PC-3 (cell line): ENCODE data around the gene RGS3. TPM values are rescaled to one million over a fixed set of nuclear protein-coding genes. Genes with fewer than 3 reads are reported as not detected.
A peak's percentile ranks its signal among the peaks of the same experiment; 100 is the strongest.

Experiments
- ATAC-seq: fragments of 200-7000 bp; cut with Tn5 transposase; 2 replicates; pipeline ENCODE4 v1.9.1; 2020; ENCODE audit warnings: mild to moderate bottlenecking, moderate library complexity
- BruUV-seq: library from RNA; stranded (reverse); fragments of 400-500 nt; replicated peaks from 2 replicates; lab custom pipeline; 2021; lab: Mats Ljungman, UMichigan
- CTCF ChIA-PET: fragments of 300-600 bp; sonication (Branson Sonifier 250); formaldehyde crosslinking; loops from one replicate; lab custom pipeline; 2022; ENCODE audit warnings: antibody characterized with exemption; lab: Charles Lee
- POLR2A ChIA-PET: fragments of 300-600 bp; sonication (Branson Sonifier 250); formaldehyde crosslinking; loops from one replicate; lab custom pipeline; 2022; ENCODE audit warnings: antibody characterized with exemption; ENCODE audit not compliant: unreplicated experiment; lab: Charles Lee
- DNase-seq: peaks from one replicate; pipeline ENCODE4 v3.0.0-alpha.2; 2015
- H2AFZ ChIP-seq: fragments of 300-600 bp; sonication (generic); 2 replicates; pipeline ENCODE4 v1.6.0; 2016; ENCODE audit warnings: antibody characterized with exemption, low read length
- H3F3A ChIP-seq: fragments of 300-600 bp; sonication (generic); one replicate; pipeline ENCODE4 v1.6.0; 2017; ENCODE audit warnings: antibody characterized with exemption, low read length, control low read depth, mild to moderate bottlenecking; ENCODE audit not compliant: unreplicated experiment
- H3K27ac ChIP-seq: fragments of 300-600 bp; sonication (generic); 2 replicates; pipeline ENCODE4 v1.5.1; 2016; ENCODE audit warnings: mild to moderate bottlenecking, low read length
- H3K27me3 ChIP-seq: fragments of 300-600 bp; sonication (generic); 2 replicates; pipeline ENCODE4 v1.6.1; 2016; ENCODE audit warnings: low read length, mixed read lengths
- H3K36me3 ChIP-seq: fragments of 300-600 bp; sonication (generic); 2 replicates; pipeline ENCODE4 v1.6.1; 2016; ENCODE audit warnings: low read depth, mixed run types, low read length, mixed read lengths
- H3K4me1 ChIP-seq: fragments of 300-600 bp; sonication (generic); 2 replicates; pipeline ENCODE4 v1.5.1; 2016; ENCODE audit warnings: low read length; ENCODE audit not compliant: insufficient read depth
- H3K4me2 ChIP-seq: fragments of 300-600 bp; sonication (generic); 2 replicates; pipeline ENCODE4 v1.6.0; 2016; ENCODE audit warnings: low read length
- H3K4me3 ChIP-seq: fragments of 300-600 bp; sonication (generic); 2 replicates; pipeline ENCODE4 v1.5.1; 2016; ENCODE audit warnings: mild to moderate bottlenecking, low read length, mixed read lengths
- H3K79me2 ChIP-seq: fragments of 300-600 bp; sonication (generic); 2 replicates; pipeline ENCODE4 v1.6.1; 2017; ENCODE audit warnings: low read length, mixed read lengths
- H3K9ac ChIP-seq: fragments of 300-600 bp; sonication (generic); 2 replicates; pipeline ENCODE4 v1.6.0; 2016; ENCODE audit warnings: mild to moderate bottlenecking, low read length
- H3K9me2 ChIP-seq: fragments of 300-600 bp; sonication (generic); replicated peaks from 2 replicates; pipeline ENCODE4 v1.6.1; 2016; ENCODE audit warnings: mixed run types, low read length, mixed read lengths
- H3K9me3 ChIP-seq: fragments of 300-600 bp; sonication (generic); 2 replicates; pipeline ENCODE4 v1.6.1; 2016; ENCODE audit warnings: low read length, mixed read lengths
- H4K20me1 ChIP-seq: fragments of 300-600 bp; sonication (generic); 2 replicates; pipeline ENCODE4 v1.6.1; 2016; ENCODE audit warnings: low read length, mixed read lengths
- EZH2 ChIP-seq: fragments of 300-600 bp; sonication (generic); IDR thresholded peaks from one replicate; pipeline ENCODE4 v1.6.1; 2017; ENCODE audit warnings: antibody characterized with exemption, mild to moderate bottlenecking, low read length; ENCODE audit not compliant: unreplicated experiment
- EZH2phosphoT487 ChIP-seq: fragments of 300-600 bp; sonication (generic); IDR thresholded peaks from 2 replicates; pipeline ENCODE4 v1.6.1; 2018; ENCODE audit warnings: mild to moderate bottlenecking, antibody characterized with exemption, low read length, borderline replicate concordance
- intact Hi-C: fragments of 100-400 bp; cut with micrococcal nuclease; formaldehyde crosslinking; loops from 2 replicates; pipeline ENCODE4 v1.9.0; 2023
- total RNA-seq: library from RNA; depleted of rRNA; stranded (reverse); fragments of >200 nt; gene quantifications from 2 replicates; pipeline ENCODE4 v1.2.3, GENCODE V29; 2014
- TF ChIP-seq, protein P1 (sequence below): fragments of 300-600 bp; sonication (generic); conservative IDR thresholded peaks from 2 replicates; pipeline ENCODE4 v1.5.1; 2017; ENCODE audit warnings: antibody characterized with exemption, low read depth, mild to moderate bottlenecking, low read length

The RGS3 gene
- total RNA-seq, 1 experiment from 2014 or later: 26.3 TPM

DNA sequence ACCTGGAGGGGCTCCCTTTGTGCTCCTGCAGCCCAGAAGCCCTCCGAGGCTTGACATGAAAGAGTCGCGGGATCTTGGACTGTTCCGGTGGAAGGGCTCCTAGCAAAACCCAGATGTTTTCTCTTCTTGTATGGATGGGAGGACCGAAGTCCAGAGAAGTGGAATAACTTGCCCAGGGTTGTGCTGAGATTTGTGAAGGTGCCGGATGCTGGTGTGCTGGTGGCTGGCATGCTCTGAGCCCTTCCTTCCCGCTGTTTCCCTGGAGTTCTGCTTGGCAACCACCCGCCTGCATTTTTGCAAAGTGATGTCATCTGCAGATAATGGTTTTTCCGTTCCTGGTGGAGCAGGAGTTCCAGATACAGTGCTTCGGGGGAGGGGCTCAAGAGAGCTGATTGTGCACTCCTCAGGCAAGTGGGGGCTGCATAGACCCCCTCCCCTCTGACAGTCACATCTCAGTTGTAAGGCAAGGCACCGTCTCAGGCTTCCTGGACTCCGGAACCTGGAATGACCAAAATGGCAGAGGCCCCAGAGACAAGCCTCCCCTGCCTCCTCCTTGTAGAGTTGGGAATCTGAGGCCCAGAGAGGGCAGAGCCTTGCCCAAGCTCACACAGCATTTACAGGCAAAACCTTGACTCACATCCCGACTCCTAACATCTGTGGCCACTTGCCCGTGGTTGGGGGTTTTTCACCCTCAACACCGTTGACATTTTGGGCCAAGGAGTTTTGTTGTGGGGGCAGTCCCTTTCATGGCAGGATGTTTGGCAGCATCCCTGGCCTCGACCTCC lies 157.0 kb downstream of the RGS3 start:
- H3K4me2 ChIP-seq: peak overlapping the region; percentile 42
- CTCF ChIA-PET: no interaction called here
- no peaks in the 10 kb centered on the region for H3K9me2 ChIP-seq
- H4K20me1 ChIP-seq: no peaks in the 10 kb centered on the region
- BruUV-seq: no TSS peak
- H3K27ac ChIP-seq: peak overlapping the region; percentile 55
- H3K4me1 ChIP-seq: peaks cover 33% of the 10 kb centered on the region
- peak; percentile 90 for ATAC-seq
- TF ChIP-seq EZH2 (no peak), EZH2phosphoT487 (no peak)
- TF ChIP-seq, protein P1, sequence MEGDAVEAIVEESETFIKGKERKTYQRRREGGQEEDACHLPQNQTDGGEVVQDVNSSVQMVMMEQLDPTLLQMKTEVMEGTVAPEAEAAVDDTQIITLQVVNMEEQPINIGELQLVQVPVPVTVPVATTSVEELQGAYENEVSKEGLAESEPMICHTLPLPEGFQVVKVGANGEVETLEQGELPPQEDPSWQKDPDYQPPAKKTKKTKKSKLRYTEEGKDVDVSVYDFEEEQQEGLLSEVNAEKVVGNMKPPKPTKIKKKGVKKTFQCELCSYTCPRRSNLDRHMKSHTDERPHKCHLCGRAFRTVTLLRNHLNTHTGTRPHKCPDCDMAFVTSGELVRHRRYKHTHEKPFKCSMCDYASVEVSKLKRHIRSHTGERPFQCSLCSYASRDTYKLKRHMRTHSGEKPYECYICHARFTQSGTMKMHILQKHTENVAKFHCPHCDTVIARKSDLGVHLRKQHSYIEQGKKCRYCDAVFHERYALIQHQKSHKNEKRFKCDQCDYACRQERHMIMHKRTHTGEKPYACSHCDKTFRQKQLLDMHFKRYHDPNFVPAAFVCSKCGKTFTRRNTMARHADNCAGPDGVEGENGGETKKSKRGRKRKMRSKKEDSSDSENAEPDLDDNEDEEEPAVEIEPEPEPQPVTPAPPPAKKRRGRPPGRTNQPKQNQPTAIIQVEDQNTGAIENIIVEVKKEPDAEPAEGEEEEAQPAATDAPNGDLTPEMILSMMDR: no peak
- no peak overlapping the region for H3K4me3 ChIP-seq
- H2AFZ ChIP-seq: peak overlapping the region; percentile 39
- peak; percentile 82 for DNase-seq
- H3K9me3 ChIP-seq: no peaks in the 10 kb centered on the region
- intact Hi-C loops: loop anchor here (2.0 kb wide), 1 partner anchor 30 kb away; no protein-coding TSS in a partner anchor
- H3K36me3 ChIP-seq: no peaks in the 10 kb centered on the region
- no peaks in the 10 kb centered on the region for H3K27me3 ChIP-seq
- no peaks in the 10 kb centered on the region for H3K79me2 ChIP-seq
- H3F3A ChIP-seq: no peaks in the 10 kb centered on the region
- POLR2A ChIA-PET: no interaction called here
- no peak overlapping the region for H3K9ac ChIP-seq

DNA sequence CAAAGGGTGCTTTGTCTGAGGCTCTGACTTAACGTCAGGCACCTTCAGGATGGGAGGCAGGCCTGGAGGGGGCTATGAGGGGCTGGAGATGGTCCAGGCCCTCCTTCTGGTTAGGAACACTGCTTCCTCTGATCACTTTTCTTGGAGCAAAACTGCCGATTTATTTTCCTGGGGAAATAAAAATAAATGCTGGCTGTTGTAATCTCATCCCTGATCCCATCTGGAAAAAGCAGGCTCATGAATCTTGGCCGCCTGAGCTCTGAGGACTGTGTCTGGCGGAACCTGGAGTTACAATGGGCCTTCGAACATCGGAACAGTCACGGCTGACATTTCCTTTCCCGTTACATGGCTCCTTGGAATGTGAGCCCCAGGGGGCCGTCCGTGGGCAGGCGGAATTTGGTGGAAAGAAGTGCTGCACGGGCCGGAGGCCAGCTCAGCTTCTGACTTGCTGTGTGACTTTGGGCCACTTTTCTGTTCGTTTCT lies 157.8 kb downstream of the RGS3 start:
- no peak overlapping the region for H3K4me2 ChIP-seq
- no peaks in the 10 kb centered on the region for H3K9me2 ChIP-seq
- H3K9ac ChIP-seq: no peak overlapping the region
- no peaks in the 10 kb centered on the region for H3F3A ChIP-seq
- no peak overlapping the region for H3K27ac ChIP-seq
- intact Hi-C loops: loop anchor here (2.0 kb wide), 1 partner anchor 29 kb away; no protein-coding TSS in a partner anchor
- no peaks in the 10 kb centered on the region for H3K36me3 ChIP-seq
- POLR2A ChIA-PET: no interaction called here
- DNase-seq: no peak
- H3K79me2 ChIP-seq: no peaks in the 10 kb centered on the region
- no peak overlapping the region for H3K4me3 ChIP-seq
- CTCF ChIA-PET: no interaction called here
- peak overlapping the region; percentile 39; the same call in 1 of the 2 replicates for H2AFZ ChIP-seq
- H3K9me3 ChIP-seq: no peaks in the 10 kb centered on the region
- H3K27me3 ChIP-seq: no peaks in the 10 kb centered on the region
- H4K20me1 ChIP-seq: no peaks in the 10 kb centered on the region
- TF ChIP-seq EZH2 (no peak), EZH2phosphoT487 (no peak)
- TF ChIP-seq, protein P1: no peak
- peaks cover 33% of the 10 kb centered on the region for H3K4me1 ChIP-seq
- no TSS peak for BruUV-seq
- no peak for ATAC-seq

DNA sequence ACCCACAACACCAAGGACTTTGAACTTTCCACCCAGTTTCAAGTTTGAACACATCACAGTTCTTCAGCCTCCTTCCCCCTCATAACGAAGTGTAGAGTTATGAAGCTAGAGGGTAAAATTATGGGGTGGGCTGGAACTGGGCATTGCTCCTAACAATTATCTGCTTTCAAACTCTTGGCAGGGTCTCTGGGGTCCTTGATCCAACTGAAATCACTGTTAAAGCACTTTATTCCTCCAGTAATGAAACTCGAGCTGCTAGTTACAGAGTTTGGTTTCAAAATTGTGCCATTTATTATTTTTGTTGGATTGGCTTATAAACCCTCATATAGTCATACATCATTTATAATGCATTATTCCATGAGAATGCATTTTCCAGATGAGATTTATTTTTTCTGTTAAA lies 158.5 kb downstream of the RGS3 start:
- CTCF ChIA-PET: no interaction called here
- no peak overlapping the region for H3K9ac ChIP-seq
- DNase-seq: no peak
- H3K4me1 ChIP-seq: peaks cover 33% of the 10 kb centered on the region
- no peak for ATAC-seq
- 0 out of 2 replicates have a peak overlapping the region, but pooled peaks have one; percentile 46 for H3K4me2 ChIP-seq
- intact Hi-C loops: loop anchor here (2.0 kb wide), 1 partner anchor 29 kb away; no protein-coding TSS in a partner anchor
- H3K4me3 ChIP-seq: no peak overlapping the region
- TF ChIP-seq EZH2phosphoT487: no peak
- TF ChIP-seq, protein P1: no peak
- TF ChIP-seq EZH2: no peak
- POLR2A ChIA-PET: no interaction called here
- H4K20me1 ChIP-seq: no peaks in the 10 kb centered on the region
- H3K27me3 ChIP-seq: no peaks in the 10 kb centered on the region
- H3K36me3 ChIP-seq: no peaks in the 10 kb centered on the region
- H3K9me2 ChIP-seq: no peaks in the 10 kb centered on the region
- no peaks in the 10 kb centered on the region for H3K9me3 ChIP-seq
- H3K27ac ChIP-seq: no peak overlapping the region
- no peak overlapping the region for H2AFZ ChIP-seq
- H3K79me2 ChIP-seq: no peaks in the 10 kb centered on the region
- no peaks in the 10 kb centered on the region for H3F3A ChIP-seq
- no TSS peak for BruUV-seq
